HG02610 (cell line): ENCODE data around the gene TCF3.

Source experiments
- ATAC-seq: cut with Tn5 transposase; IDR thresholded peaks from one replicate; pipeline ENCODE4 v1.9.1; 2021; ENCODE audit warnings: mild to moderate bottlenecking, moderate library complexity; ENCODE audit not compliant: unreplicated experiment

Gene TCF3

GRCh38 chr19:1567848-1568227 lies 84.6 kb downstream of the TCF3 start:
- no peak for ATAC-seq

DNA sequence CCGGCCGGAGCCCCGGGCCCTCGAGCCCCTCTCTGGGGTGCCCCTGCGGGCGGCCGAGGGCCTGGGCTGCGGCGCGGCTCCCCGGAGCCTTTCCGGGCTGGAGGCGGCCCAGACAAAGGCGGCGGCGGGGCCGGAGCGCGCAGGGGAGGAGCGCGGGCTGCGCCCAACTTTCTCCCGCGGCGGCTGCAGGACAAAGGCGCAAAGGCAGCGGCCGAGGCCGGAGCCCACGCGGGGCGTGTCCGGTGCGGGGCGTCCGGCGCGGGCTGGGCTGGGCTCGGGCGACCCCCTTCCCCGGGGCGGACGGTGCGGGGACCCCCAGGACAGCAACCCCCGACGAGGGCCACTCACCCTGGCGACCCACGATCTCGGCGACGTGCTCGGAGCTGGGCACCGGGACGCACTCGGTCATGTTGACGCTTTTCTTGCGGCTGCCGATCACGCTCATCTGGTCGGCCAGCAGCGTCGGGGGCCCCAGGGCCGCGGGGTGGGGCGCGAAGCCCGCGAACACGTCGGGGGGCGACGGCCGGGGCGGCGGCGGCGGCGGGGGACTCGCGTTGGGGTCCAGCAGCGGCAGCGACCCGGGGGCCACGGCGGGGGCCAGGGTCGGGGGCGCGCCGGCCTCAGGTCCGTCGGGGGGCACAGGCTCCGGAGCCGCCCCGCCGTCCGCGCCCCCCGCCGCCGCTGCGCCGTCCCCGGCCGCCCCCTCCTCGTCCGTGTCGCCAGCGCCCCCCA lies 85.1 kb downstream of the TCF3 start:
- ATAC-seq: no peak

GRCh38 chr19:1566392-1567115 lies 85.9 kb downstream of the TCF3 start:
- ATAC-seq: no peak

DNA sequence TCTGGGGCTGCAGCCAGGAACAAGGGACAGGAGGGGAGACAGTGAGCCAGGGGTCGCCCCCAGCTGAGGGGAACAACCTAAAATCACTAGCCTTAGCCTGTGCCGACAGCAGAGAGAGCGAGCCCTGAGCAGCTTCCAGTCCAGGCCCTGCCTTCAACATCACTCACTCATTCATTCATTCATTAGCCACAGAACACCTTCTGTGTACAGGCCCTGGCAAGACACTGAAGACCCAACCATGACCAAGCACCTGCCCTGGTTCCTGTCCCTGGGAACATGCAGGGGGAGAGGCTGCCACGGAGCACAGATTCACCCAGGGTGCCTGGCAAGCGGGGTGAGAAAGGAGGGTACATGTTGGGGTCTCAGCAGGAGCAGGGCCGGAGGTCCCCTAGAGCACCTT lies 89.2 kb downstream of the TCF3 start:
- ATAC-seq: no peak

DNA sequence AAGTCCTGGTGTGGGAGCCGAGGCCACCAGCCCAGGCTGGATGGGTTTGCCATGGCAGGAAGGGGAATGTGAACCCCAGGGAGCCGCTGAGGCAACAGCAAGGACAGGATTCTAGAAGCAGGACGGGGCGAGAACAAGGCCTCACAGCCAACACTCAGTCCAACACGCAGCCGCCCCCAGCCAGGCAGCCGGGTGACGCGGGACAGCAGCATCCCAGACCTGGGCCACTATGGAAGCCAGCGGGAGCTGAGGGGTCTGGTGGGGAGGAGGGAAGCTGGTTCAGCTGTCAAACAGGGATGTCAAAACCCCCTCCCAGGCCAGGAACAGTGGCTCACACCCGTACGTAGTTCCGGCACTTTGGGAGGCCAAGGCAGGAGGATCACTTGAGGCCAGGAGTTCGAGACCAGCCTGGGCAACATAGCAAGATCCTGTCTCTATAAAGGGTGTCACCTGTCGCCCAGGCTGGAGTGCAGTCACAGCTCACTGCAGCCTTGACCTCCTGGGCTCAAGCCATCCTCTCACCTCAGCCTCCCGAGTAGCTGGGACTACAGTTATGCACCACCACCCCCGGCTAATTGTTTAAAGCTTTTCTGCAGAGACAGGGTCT lies 91.1 kb downstream of the TCF3 start:
- ATAC-seq: no peak

- no peak for ATAC-seq
These were observed 92.0 kb downstream of the TCF3 start for GRCh38 chr19:1560286-1560882.
